GM12875 (cell line): ENCODE results near the gene TMUB1.

Source experiments
- H3K4me3 ChIP-seq: one replicate; pipeline ENCODE4 v1.5.1; 2011; ENCODE audit warnings: low read depth, low read length, control low read depth
- CTCF ChIP-seq: IDR thresholded peaks from 2 replicates; pipeline ENCODE4 v1.5.1; 2011; ENCODE audit warnings: low read depth, mild to moderate bottlenecking, control low read depth, inconsistent platforms, low read length, moderate library complexity, borderline replicate concordance; ENCODE audit not compliant: insufficient read depth

The TMUB1 gene

GRCh38 chr7:151033864-151034249 is 49.4 kb downstream of the TMUB1 start:
- TF ChIP-seq CTCF, result no peak
- no peak overlapping the region for H3K4me3 ChIP-seq

- TF ChIP-seq CTCF, result peak; percentile 16; the same call in 1 of the 2 replicates
- H3K4me3 ChIP-seq, result no peak overlapping the region
Observed at GRCh38 chr7:151032936-151033863, 50.1 kb downstream of the TMUB1 start.
